ENCODE results near the gene KRTAP1-3.
"Not testable (repeated sequence)": the region's sequence is repeated elsewhere in the genome, so short reads cannot be mapped to it uniquely, and the experiment has no call there.

KRTAP1-3 gene

DNA sequence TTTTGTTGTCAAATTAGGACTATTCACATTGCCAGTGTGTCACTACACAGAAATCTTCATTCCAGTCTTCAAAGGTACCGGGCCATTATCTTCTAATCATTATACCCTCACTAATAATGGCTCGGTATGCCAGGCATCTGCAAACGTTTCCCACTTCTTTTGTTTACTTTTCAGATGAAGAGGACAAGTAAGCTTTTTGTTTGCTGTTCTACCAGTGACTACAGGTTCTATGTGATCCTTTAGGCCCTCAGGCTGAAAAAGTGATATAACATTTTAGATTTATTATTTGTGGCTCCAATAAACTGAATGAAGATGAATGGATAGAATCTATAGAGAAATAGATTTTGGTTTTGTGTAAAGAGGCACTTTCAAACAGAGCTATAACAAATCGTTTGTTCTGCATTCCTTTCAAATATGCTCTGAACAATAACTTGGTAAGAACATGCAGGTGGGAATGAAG is 25.3 kb downstream of the KRTAP1-3 start:
- no peak for DNase-seq

DNA sequence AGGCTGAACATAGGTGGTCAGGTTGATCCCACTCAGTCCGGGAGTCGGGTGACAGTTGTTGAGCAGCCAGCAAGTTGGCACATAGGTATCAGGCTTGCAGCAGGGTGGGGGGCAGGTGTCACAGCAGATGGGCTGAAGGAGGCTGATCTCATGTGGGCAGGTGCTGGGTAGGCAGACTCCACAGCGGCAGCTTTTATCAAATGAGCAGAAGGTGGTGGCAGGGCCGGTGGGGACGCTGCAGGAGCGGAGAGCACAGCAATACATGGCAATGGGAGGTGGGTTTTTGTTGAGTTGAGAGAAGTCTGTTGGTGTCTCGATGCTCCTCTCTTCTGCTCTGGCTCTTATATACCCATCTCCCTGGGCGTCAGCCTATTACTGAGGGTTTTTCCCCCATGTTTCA is 25.9 kb downstream of the KRTAP1-3 start, which contains the start of gene KRTAP3-1:
TSS of gene KRTAP3-1 (minus strand) at position 318 of the 400 bp plus-strand sequence. CDS start at position 264, 54 bp downstream.
- DNase-seq, result no peak

DNA sequence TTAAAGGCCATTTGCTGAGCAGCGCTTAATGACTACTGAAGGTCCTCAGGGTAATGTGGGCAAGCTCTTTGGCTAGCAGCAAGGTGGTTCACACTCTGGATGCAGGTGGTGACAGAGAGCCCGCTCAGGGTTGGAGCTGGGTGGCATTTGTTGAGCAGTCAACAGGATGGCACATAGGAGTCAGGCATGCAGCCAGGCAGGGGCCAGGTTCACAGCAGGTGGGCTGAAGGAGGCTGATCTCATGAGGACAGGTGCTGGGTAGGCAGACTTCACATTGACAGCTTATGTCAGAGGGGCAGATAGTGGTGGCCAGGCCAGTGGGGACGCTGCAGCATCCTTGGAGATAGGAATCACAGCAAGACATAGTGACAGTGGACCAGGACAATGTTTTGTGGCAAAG is 30.3 kb downstream of the KRTAP1-3 start:
- DNase-seq, result no peak

DNA sequence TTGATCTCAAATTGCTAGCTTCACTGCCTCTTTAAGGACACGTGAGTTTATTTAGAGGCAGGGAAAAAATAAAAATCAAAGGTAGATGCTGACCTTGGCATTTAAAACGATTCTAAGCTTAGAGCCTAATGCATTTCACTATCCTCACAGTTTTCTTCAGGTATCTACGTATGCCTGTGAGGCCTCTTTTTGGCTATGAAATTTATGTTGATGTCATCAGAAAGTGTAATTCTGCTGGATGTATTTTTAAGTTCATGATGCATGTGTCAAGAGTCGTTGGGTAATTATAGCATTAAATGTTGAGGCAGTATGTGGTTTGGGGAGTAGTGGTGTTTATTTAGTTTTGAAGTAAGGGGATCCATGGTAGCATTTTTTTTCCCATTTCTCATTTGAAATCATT is 30.7 kb downstream of the KRTAP1-3 start:
- no peak for DNase-seq

DNA sequence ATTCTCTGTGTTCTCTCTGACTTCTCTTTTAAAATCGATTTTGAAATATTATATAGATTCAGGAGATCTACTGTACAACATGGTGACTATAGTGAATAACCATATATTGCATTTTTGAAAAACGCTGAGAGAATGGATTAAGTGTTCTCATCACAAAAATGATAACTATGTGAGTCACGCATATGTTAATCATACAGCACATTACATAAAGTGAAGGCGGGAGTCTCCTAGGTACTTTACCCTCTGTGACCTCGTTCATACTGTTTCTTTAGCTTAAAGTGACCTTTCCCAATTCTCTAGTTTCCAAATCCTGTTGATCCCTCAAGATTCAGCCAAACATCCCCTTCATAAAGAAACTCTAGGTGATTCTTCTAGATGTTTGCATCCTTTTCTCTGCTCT is 31.9 kb downstream of the KRTAP1-3 start:
- peak; percentile 49 for DNase-seq

DNA sequence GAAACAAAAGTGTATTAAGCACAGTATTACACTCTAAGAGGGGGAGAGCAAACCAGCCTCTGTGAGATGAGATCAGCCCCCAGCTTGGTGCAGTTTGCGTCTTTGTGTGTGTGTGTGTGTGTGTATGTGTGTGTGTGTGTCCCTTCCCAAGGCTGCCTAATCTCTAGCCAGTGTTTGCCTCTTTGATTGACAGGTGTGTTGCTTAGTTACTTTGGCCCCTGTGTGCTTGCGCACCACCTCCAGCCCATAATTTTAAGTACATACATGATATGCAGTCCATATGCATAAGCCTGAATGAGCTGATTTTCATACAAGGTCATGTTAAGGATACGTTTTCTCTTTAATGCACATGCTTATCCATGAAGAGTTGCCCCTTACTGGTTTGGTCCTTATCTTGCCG is 32.9 kb downstream of the KRTAP1-3 start:
- DNase-seq, result no peak

DNA sequence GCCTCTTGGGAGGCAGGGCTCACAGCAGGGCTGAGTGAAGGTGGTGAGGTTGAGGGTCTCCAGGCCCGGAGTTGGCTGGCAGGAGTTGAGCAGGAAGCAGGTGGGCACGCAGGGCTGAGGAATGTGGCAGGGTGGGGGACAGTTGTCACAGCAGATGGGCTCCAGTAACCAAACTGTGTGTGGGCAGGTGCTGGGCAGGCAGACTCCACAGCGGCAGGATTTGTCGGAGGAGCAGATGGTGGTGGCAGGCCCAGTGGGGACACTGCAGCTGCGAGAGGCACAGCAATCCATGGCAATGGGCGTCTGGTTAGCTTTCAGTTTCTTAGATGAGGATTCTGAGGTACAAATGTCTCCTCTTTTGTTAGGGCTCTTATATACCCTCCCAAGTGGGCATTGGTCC is 35.1 kb downstream of the KRTAP1-3 start, which contains the start of gene KRTAP3-2:
TSS of gene KRTAP3-2 (minus strand) at position 344 of the 400 bp plus-strand sequence. CDS start at position 291, 53 bp downstream.
- not testable (repeated sequence) for DNase-seq

DNA sequence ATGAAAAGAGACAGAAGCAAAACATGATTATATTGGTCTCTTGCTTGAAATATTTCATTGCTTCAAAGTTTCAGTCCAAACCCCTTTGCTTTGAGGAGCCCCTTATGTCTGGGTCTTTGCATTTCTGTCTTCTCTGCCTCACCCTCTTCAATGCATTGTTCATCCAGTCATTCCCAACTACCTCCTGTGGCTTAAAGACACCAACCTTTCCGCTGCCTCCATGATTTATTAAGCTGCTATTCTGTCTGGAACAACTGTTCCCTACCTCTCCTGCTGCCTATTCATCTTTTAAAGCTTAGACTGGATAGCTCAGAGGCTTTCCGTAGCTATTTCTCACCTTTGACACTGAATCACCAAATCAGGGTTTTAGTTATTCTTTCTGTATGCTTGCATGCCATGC is 37.3 kb downstream of the KRTAP1-3 start:
- no peak for DNase-seq

DNA sequence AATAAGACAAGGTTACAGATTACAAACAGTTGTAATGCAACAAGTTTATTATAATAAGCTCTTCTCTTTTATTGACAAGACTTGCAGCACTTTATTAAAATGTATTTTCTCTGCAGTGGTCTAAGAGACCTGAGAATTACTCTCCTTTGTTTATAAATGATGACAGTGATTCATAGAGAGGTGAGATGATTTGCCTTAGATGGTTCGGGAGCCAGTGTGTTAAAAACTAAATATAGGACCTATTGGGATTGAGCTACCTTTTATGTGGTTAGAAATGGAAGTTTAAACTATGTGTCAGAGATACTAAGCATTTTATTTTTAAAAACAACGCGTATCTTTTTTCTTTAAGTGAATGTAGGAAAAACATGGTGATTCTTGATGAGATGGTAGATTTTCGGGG is 37.8 kb downstream of the KRTAP1-3 start:
- DNase-seq, result no peak

DNA sequence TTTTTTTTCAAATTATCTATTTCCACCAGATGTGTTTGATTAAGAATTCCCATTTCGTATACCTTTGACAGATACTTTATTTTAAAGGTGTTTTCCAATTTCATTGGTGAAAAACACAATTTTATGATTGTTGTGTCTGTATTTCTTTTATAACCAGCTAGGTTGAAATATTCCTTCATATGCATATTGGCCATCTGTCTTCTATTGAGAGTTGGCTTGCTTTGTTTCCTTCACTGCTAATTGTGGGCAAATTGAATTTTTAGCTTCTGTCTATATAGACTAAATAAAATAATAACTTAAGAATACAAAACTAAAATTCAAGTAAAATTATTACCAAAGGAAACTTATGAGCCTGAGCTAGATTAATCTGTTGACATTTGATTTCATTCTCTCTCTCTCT is 39.6 kb downstream of the KRTAP1-3 start:
- no peak for DNase-seq

DNA sequence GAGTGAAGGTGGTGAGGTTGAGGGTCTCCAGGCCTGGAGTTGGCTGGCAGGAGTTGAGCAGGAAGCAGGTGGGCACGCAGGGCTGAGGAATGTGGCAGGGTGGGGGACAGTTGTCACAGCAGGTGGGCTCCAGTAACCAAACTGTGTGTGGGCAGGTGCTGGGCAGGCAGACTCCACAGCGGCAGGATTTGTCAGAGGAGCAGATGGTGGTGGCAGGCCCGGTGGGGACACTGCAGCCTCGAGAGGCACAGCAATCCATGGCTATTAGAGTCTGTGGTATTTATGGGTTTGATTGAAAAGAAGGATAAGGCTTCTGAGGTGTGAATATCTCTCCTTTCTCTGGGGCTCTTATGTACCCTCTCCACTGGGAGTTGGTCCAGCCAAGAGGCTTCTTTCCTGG is 40.8 kb downstream of the KRTAP1-3 start, which contains the start of gene KRTAP3-3:
TSS of gene KRTAP3-3 (minus strand) at position 326 of the 400 bp plus-strand sequence. CDS start at position 259, 67 bp downstream.
- DNase-seq, result no peak

DNA sequence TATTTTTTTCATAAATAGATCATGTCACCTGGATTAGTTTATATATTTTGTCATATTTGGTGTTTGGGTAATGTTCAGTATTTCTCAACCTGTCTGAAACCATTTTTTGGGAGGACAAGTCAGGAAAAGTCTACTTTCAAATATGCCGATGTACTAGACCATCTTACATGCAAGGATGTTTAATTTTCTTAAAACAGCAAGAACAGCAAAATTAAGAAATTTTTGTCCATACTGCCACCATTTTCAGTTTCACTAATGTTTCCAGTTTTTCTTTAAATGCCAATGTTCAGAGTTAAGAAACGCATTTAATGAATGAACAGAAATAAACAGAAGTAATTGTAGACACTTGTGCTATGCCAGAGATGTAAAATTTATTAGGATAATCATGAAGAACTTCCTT is 41.6 kb downstream of the KRTAP1-3 start:
- DNase-seq, result no peak

DNA sequence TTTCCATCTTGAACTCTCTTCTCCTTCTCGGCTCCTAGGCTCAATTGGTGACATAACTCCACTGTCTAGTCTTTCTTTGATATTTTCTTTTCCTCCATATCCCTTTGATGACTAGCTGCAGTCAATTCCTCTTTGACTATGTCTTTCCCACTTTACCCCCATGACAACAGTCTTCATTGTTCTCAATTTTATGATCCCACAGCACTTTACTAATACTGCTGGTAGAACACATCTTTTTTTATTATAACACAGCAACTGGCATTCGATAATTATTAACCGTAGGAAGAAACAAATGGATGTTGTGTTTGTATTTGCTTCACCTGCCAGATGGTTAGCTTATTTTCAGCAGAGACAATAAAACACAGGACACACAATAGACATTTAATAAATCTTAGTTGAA is 42.0 kb downstream of the KRTAP1-3 start:
- DNase-seq, result no peak

DNA sequence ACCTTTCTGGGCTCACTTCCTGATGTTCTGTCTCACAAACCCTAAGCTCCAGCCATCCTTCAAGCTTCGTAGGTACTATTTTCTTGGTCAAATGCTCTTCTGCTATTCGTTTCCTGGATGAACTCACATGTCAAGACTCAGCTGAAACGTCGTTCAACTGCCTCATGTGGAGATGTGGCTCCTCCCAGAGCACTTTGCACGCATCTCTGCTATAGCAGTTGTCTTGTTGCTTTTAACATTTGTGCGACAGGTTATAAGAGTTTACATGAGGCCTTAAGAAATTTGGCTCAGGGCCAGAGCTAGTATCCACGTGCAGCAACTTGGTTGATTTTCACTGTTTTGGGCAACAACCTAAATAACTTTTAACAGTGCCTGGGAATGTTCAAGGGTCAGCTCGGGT is 47.8 kb downstream of the KRTAP1-3 start:
- no peak for DNase-seq

DNA sequence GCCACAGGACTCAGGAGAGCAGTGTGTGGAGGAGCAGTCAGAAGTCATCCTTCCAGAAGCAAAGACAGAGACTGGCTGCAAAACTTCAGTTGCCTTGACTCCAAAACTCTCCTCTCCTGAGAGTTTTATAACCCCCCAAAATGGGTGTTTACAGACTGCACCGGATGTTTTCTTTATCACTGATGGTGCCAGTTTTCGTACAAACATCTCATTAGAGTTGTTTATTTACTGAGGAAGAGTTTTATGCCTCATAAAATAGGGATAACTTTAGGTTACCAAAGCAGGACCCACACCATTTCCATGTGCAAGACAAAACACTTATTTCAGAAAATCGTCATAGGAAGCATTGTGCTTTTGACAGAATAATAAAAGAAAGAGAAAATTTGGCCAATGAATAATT is 50.4 kb downstream of the KRTAP1-3 start, which contains the start of gene KRT40:
TSS of gene KRT40 (minus strand) at position 101 of the 400 bp plus-strand sequence. CDS start at position 48, 53 bp downstream.
- no peak for DNase-seq
